ENCODE results near the gene RELN.

The RELN gene

GRCh38 chr7:103715376-103716120 is 273.9 kb downstream of the RELN start:
- no peaks in the 10 kb centered on the region for H3K36me3 ChIP-seq (replicated peaks)

GRCh38 chr7:103714376-103714927 is 275.0 kb downstream of the RELN start:
- H3K36me3 ChIP-seq (replicated peaks) = no peaks in the 10 kb centered on the region
- no peak overlapping the region for H3K27ac ChIP-seq
- no peak for TF ChIP-seq CTCF (IDR thresholded peaks at IDR 0.05; ENCODE audit: low read depth, low read length, missing control alignments)
- DNase-seq = peak; percentile 33
- no peak overlapping the region for H3K4me3 ChIP-seq (ENCODE audit: low read depth, low read length)
- in situ Hi-C loops (cut with HindIII; ENCODE audit: low pct_ligation_motif_present, low sequenced_read_pairs) = no loop called here
- H3K27me3 ChIP-seq (replicated peaks) = no peaks in the 10 kb centered on the region

More at GRCh38 chr7:103715376-103716120, 273.9 kb downstream of the RELN start:
- H3K27ac ChIP-seq = no peak overlapping the region
- H3K4me3 ChIP-seq (ENCODE audit: low read depth, low read length) = no peak overlapping the region
- no peak for DNase-seq
- in situ Hi-C loops (cut with HindIII; ENCODE audit: low pct_ligation_motif_present, low sequenced_read_pairs) = no loop called here
- no peak for TF ChIP-seq CTCF (IDR thresholded peaks at IDR 0.05; ENCODE audit: low read depth, low read length, missing control alignments)
- no peaks in the 10 kb centered on the region for H3K27me3 ChIP-seq (replicated peaks)

GRCh38 chr7:103712991-103713778 is 276.3 kb downstream of the RELN start:
- DNase-seq = no peak
- Histone ChIP-seq H3K27me3 (replicated peaks) (no peaks in the 10 kb centered on the region), H3K27ac (no peak overlapping the region), H3K36me3 (replicated peaks) (no peaks in the 10 kb centered on the region), H3K4me3 (ENCODE audit: low read depth, low read length) (no peak overlapping the region)
- no peak for TF ChIP-seq CTCF (IDR thresholded peaks at IDR 0.05; ENCODE audit: low read depth, low read length, missing control alignments)
- in situ Hi-C loops (cut with HindIII; ENCODE audit: low pct_ligation_motif_present, low sequenced_read_pairs) = no loop called here

GRCh38 chr7:103711413-103711812 is 278.0 kb downstream of the RELN start:
- in situ Hi-C loops (cut with HindIII; ENCODE audit: low pct_ligation_motif_present, low sequenced_read_pairs) = no loop called here
- Histone ChIP-seq H3K36me3 (replicated peaks) (no peaks in the 10 kb centered on the region), H3K27me3 (replicated peaks) (no peaks in the 10 kb centered on the region), H3K27ac (no peak overlapping the region), H3K4me3 (ENCODE audit: low read depth, low read length) (no peak overlapping the region)
- no peak for TF ChIP-seq CTCF (IDR thresholded peaks at IDR 0.05; ENCODE audit: low read depth, low read length, missing control alignments)
- DNase-seq = no peak

- H3K36me3 ChIP-seq (replicated peaks) = no peaks in the 10 kb centered on the region
- H3K27me3 ChIP-seq (replicated peaks) = no peaks in the 10 kb centered on the region
- DNase-seq = peak; percentile 33
- in situ Hi-C loops (cut with HindIII; ENCODE audit: low pct_ligation_motif_present, low sequenced_read_pairs) = no loop called here
- no peak overlapping the region for H3K4me3 ChIP-seq (ENCODE audit: low read depth, low read length)
- no peak for TF ChIP-seq CTCF (IDR thresholded peaks at IDR 0.05; ENCODE audit: low read depth, low read length, missing control alignments)
- H3K27ac ChIP-seq = no peak overlapping the region
These were observed 279.2 kb downstream of the RELN start for GRCh38 chr7:103710247-103710646.
